IMR-90 (cell line): Measurements from ENCODE around the gene TIAM2. TPM values are rescaled to one million over a fixed set of nuclear protein-coding genes. Genes with fewer than 3 reads are reported as not detected.

Experiments used
- ATAC-seq: fragments of 200-7000 bp; cut with Tn5 transposase; 2 replicates; pipeline ENCODE4 v1.9.1; 2020; ENCODE audit warnings: low read depth, mild to moderate bottlenecking, moderate library complexity
- BruUV-seq: library from RNA; stranded (reverse); fragments of 400-500 nt; replicated peaks from 2 replicates; lab custom pipeline; 2021; lab: Mats Ljungman, UMichigan
- CTCF ChIA-PET: fragments of 300-600 bp; formaldehyde crosslinking; extraction: SDS; loops from one replicate; lab custom pipeline; 2021; ENCODE audit warnings: antibody characterized with exemption; lab: Yijun Ruan, JAX
- POLR2A ChIA-PET: fragments of 300-600 bp; sonication (Branson Sonifier 250); formaldehyde crosslinking; loops from one replicate; lab custom pipeline; 2022; ENCODE audit warnings: antibody characterized with exemption; ENCODE audit not compliant: unreplicated experiment; lab: Charles Lee
- DNase-seq: peaks from one replicate; pipeline ENCODE4 v3.0.0; 2013
- H2AFZ ChIP-seq: replicated peaks from 2 replicates; pipeline ENCODE3; 2013; ENCODE audit warnings: low read length, mild to moderate bottlenecking; ENCODE audit not compliant: poor library complexity
- H2AK5ac ChIP-seq: 2 replicates; pipeline ENCODE4 v1.6.1; 2013; ENCODE audit warnings: low read depth, low read length, inconsistent platforms
- H2AK9ac ChIP-seq: replicated peaks from 2 replicates; pipeline ENCODE3; 2013; ENCODE audit warnings: mild to moderate bottlenecking, low read depth, low read length, moderate library complexity; ENCODE audit not compliant: poor library complexity
- H2BK120ac ChIP-seq: 2 replicates; pipeline ENCODE4 v1.6.1; 2013; ENCODE audit warnings: low read depth, low read length, inconsistent platforms
- H2BK15ac ChIP-seq: 3 replicates; pipeline ENCODE4 v1.6.1; 2013; ENCODE audit warnings: low read depth, low read length, inconsistent platforms
- H2BK20ac ChIP-seq: 2 replicates; pipeline ENCODE4 v1.6.1; 2013; ENCODE audit warnings: low read depth, mild to moderate bottlenecking, inconsistent platforms, low read length, moderate library complexity
- H2BK5ac ChIP-seq: 2 replicates; pipeline ENCODE4 v1.6.1; 2013; ENCODE audit warnings: mild to moderate bottlenecking, low read depth, low read length, inconsistent platforms; ENCODE audit not compliant: poor library complexity, severe bottlenecking
- H3K14ac ChIP-seq: replicated peaks from 2 replicates; pipeline ENCODE4 v1.6.1; 2013; ENCODE audit warnings: low read depth, low read length, inconsistent platforms
- H3K18ac ChIP-seq: 2 replicates; pipeline ENCODE4 v1.6.1; 2013; ENCODE audit warnings: low read depth, low read length, control low read depth
- H3K23ac ChIP-seq: 2 replicates; pipeline ENCODE4 v1.6.1; 2013; ENCODE audit warnings: low read depth, low read length, inconsistent platforms
- H3K27ac ChIP-seq: 2 replicates; pipeline ENCODE4 v1.5.1; 2013; ENCODE audit warnings: mild to moderate bottlenecking, control low read depth, low read length; ENCODE audit not compliant: insufficient read depth
- H3K27me3 ChIP-seq: 2 replicates; pipeline ENCODE4 v1.6.1; 2013; ENCODE audit warnings: low read length; ENCODE audit not compliant: control insufficient read depth, insufficient read depth
- H3K36me3 ChIP-seq: 2 replicates; pipeline ENCODE4 v1.6.1; 2013; ENCODE audit warnings: low read length, mixed read lengths; ENCODE audit not compliant: control insufficient read depth, insufficient read depth
- H3K4ac ChIP-seq: 2 replicates; pipeline ENCODE4 v1.6.1; 2013; ENCODE audit warnings: low read depth, low read length, inconsistent platforms
- H3K4me1 ChIP-seq: 2 replicates; pipeline ENCODE4 v1.6.1; 2013; ENCODE audit warnings: low read length, mixed read lengths; ENCODE audit not compliant: control insufficient read depth, insufficient read depth
- H3K4me2 ChIP-seq: 2 replicates; pipeline ENCODE4 v1.6.1; 2013; ENCODE audit warnings: low read depth, mild to moderate bottlenecking, control low read depth, low read length, moderate library complexity
- H3K4me3 ChIP-seq: 2 replicates; pipeline ENCODE4 v1.5.1; 2013; ENCODE audit warnings: low read depth, mild to moderate bottlenecking, control low read depth, low read length, moderate library complexity; ENCODE audit not compliant: insufficient read depth
- H3K56ac ChIP-seq: 2 replicates; pipeline ENCODE4 v1.6.1; 2013; ENCODE audit warnings: low read length, inconsistent platforms; ENCODE audit not compliant: insufficient read depth; ENCODE audit errors: extremely low read depth
- H3K79me1 ChIP-seq, 2 experiments: 2 replicates each; pipeline ENCODE4 v1.6.1; 2013; ENCODE audit warnings: low read length in 2 of 2, inconsistent platforms in 1 of 2, low read depth in 1 of 2
- H3K9ac ChIP-seq: 2 replicates; pipeline ENCODE4 v1.6.1; 2013; ENCODE audit warnings: low read depth, low read length, control low read depth
- H3K9me1 ChIP-seq: 2 replicates; pipeline ENCODE4 v1.6.1; 2013; ENCODE audit warnings: low read length, inconsistent platforms; ENCODE audit not compliant: insufficient read depth
- H3K9me3 ChIP-seq: 2 replicates; pipeline ENCODE4 v1.6.1; 2013; ENCODE audit warnings: low read length; ENCODE audit not compliant: control insufficient read depth, insufficient read depth
- H4K20me1 ChIP-seq: 2 replicates; pipeline ENCODE4 v1.6.1; 2013; ENCODE audit warnings: low read length, inconsistent platforms; ENCODE audit not compliant: insufficient read depth
- H4K5ac ChIP-seq: 2 replicates; pipeline ENCODE4 v1.6.1; 2013; ENCODE audit warnings: mild to moderate bottlenecking, low read depth, low read length, control low read depth
- H4K8ac ChIP-seq, 2 experiments: 2 replicates each; pipeline ENCODE4 v1.6.1; 2013; ENCODE audit warnings: low read depth in 2 of 2, low read length in 2 of 2, control low read depth in 1 of 2, inconsistent platforms in 1 of 2
- H4K91ac ChIP-seq: 2 replicates; pipeline ENCODE4 v1.6.1; 2013; ENCODE audit warnings: low read depth, low read length, inconsistent platforms; ENCODE audit not compliant: insufficient read depth
- CTCF ChIP-seq: conservative IDR thresholded peaks from 2 replicates; pipeline ENCODE4 v1.5.1; 2012; ENCODE audit warnings: mild to moderate bottlenecking, low read depth, low read length, improper control_type of control experiment
- ELK1 ChIP-seq: fragments of 150-350 bp; IDR thresholded peaks from 2 replicates; pipeline ENCODE4 v1.6.1; 2016; ENCODE audit warnings: low read depth, mild to moderate bottlenecking, low read length, moderate library complexity, borderline replicate concordance
- FOS ChIP-seq: fragments of 150-350 bp; IDR thresholded peaks from 2 replicates; pipeline ENCODE4 v1.6.1; 2016; ENCODE audit warnings: low read depth, low read length
- MAFK ChIP-seq: IDR thresholded peaks from 2 replicates; pipeline ENCODE4 v1.6.1; 2012; ENCODE audit warnings: low read depth, low read length, improper control_type of control experiment
- MXI1 ChIP-seq: IDR thresholded peaks from 2 replicates; pipeline ENCODE4 v1.6.1; 2012; ENCODE audit warnings: low read depth, mild to moderate bottlenecking, low read length, moderate library complexity, borderline replicate concordance
- NFE2L2 ChIP-seq: fragments of 150-350 bp; IDR thresholded peaks from 2 replicates; pipeline ENCODE4 v1.6.1; 2016; ENCODE audit warnings: low read depth, mild to moderate bottlenecking, low read length
- POLR2A ChIP-seq: IDR thresholded peaks from 2 replicates; pipeline ENCODE4 v1.6.1; 2012; ENCODE audit warnings: mild to moderate bottlenecking, low read depth, low read length
- RFX5 ChIP-seq: IDR thresholded peaks from 2 replicates; pipeline ENCODE4 v1.8.0; 2012; ENCODE audit warnings: low read depth, mild to moderate bottlenecking, low read length, moderate library complexity
- USF2 ChIP-seq: fragments of 150-350 bp; IDR thresholded peaks from 2 replicates; pipeline ENCODE4 v1.6.1; 2017; ENCODE audit warnings: mild to moderate bottlenecking, antibody characterized with exemption, low read length, low read depth
- WGBS, 2 experiments: methylation state at CpG; one replicate each; pipeline versions ENCODE4 v1.1.5 to v1.1.7; 2013; ENCODE audit warnings: missing lambda C conversion rate in 2 of 2; ENCODE audit not compliant: insufficient read length in 1 of 2; ENCODE audit errors: extremely low coverage in 2 of 2; 5-methylcytosine and 5-hydroxymethylcytosine counted together
- dilution Hi-C: fragments of 300-500 bp; cut with HindIII; formaldehyde crosslinking; loops from one replicate; pipeline ENCODE4 v1.14.3; 2018; ENCODE audit warnings: low sequenced_read_pairs; ENCODE audit not compliant: unreplicated experiment
- in situ Hi-C: fragments of 300-500 bp; cut with MboI; formaldehyde crosslinking; loops from 3 replicates; pipeline ENCODE4 v1.14.3; 2019; ENCODE audit warnings: low sequenced_read_pairs, inconsistent platforms, mixed read lengths
- intact Hi-C: fragments of 100-400 bp; cut with micrococcal nuclease; formaldehyde crosslinking; loops from 2 replicates; pipeline ENCODE4 v1.10.0; 2022
- polyA plus RNA-seq, 3 experiments: library from polyadenylated mRNA; depleted of rRNA; stranded (reverse); fragments of >200 nt; gene quantifications; 2 replicates each; pipeline ENCODE4 v1.2.3, GENCODE V29; 2012; ENCODE audit warnings: low replicate concordance in 1 of 3
- total RNA-seq: library from RNA; depleted of rRNA; stranded (reverse); fragments of >200 nt; gene quantifications from 2 replicates; pipeline ENCODE4 v1.2.3, GENCODE V29; 2012

TIAM2 gene
- total and polyA plus RNA-seq, 2 of the 4 experiments (the other 2 are of a cell fraction) = 3.1 to 4.7 TPM

- in situ Hi-C loops = no loop called here
- Histone ChIP-seq H2AK5ac (no peak overlapping the region), H2AK9ac (no peak overlapping the region), H3K4me2 (no peak overlapping the region; the same call in 1 of the 2 replicates), H4K91ac (0 out of 2 replicates have a peak overlapping the region, but pooled peaks have one; percentile 11), H2BK20ac (peak overlapping the region; percentile 44; the same call in 1 of the 2 replicates), H3K9ac (no peak overlapping the region), H4K5ac (0 out of 2 replicates have a peak overlapping the region, but pooled peaks have one; percentile 70), H3K14ac (peak overlapping the region; percentile 62), H2BK5ac (no peak overlapping the region), H2BK120ac (peak overlapping the region; percentile 23), H3K18ac (no peak overlapping the region), H3K4ac (peak overlapping the region; percentile 70; the same call in 1 of the 2 replicates), H3K36me3 (no peaks in the 10 kb centered on the region), H3K79me1 (peaks cover 0 to 7% of the 10 kb centered on the region in 2 experiments; a peak in 2 of 4 replicates), H2BK15ac (peak overlapping the region; percentile 3; the same call in 1 of the 3 replicates), H3K9me1 (peaks cover 6% of the 10 kb centered on the region), H3K23ac (no peak overlapping the region), H3K27me3 (no peaks in the 10 kb centered on the region), H4K8ac (peak overlapping the region in 1 of 2 experiments; percentile 74; a peak in 1 of 4 replicates), H3K4me3 (no peak overlapping the region), H4K20me1 (no peaks in the 10 kb centered on the region), H3K4me1 (peaks cover 13% of the 10 kb centered on the region), H3K27ac (no peak overlapping the region), H3K56ac (no peak overlapping the region; the same call in 1 of the 2 replicates), H3K9me3 (0 out of 2 replicates have a peak, but pooled peaks cover 3% of the 10 kb centered on the region), H2AFZ (peak overlapping the region; percentile 82)
- intact Hi-C loops = no loop called here
- dilution Hi-C loops = no loop called here
- no TSS peak for BruUV-seq
- WGBS, 2 experiments = no CpG with 5 or more reads among the region's 4 CpGs
- no peak for DNase-seq
- no peak for ATAC-seq
- ChIA-PET CTCF (interaction anchor here (0.7 kb wide), 1 partner anchor 10 kb away, joined by 3 read pairs; no protein-coding TSS in a partner anchor), POLR2A (interaction anchor here (0.6 kb wide), 1 partner anchor 23 kb away, joined by 3 read pairs; no protein-coding TSS in a partner anchor)
- TF ChIP-seq MAFK (no peak), NFE2L2 (no peak), CTCF (no peak), USF2 (no peak), POLR2A (no peak), FOS (no peak), MXI1 (no peak), RFX5 (no peak), ELK1 (no peak)
These were observed 126.2 kb downstream of the TIAM2 start for GRCh38 chr6:155121294-155121693.
